NCI-H2107 treated with DMSO at 0.1 percent for 48 hours (cell line): ENCODE measurements around the gene CDHR1.
"Not testable (repeated sequence)": the region's sequence is repeated elsewhere in the genome, so short reads cannot be mapped to it uniquely, and the experiment has no call there.

Experiments used
- DNase-seq: peaks from one replicate; lab custom pipeline; 2025; ENCODE audit not compliant: unreplicated experiment; lab: John Stamatoyannopoulos, UW

The CDHR1 gene

DNA sequence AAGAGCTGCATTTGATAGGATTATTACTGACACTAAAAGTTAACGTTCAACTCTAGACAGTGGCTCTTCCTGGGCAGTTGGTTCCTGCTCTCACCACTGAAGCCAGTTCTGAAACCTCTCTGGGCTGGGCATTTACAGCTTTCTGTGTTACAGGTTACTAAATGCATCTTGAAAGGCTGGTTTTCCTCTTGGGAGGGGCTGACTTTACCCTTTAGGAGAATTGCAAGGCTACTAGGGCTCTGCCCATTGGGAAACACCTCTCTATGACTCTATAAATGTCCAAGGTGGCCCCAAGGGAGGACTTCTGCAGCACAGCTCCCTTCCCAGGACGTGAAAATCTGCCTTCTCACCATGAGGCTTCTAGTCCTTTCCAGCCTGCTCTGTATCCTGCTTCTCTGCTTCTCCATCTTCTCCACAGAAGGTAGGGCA, 20.8 kb upstream of the CDHR1 start, which contains the start of gene GPR15LG:
TSS of gene GPR15LG (plus strand) at position 301 of the 429 bp plus-strand sequence. CDS start at position 352, 51 bp downstream.
- no peak for DNase-seq

DNA sequence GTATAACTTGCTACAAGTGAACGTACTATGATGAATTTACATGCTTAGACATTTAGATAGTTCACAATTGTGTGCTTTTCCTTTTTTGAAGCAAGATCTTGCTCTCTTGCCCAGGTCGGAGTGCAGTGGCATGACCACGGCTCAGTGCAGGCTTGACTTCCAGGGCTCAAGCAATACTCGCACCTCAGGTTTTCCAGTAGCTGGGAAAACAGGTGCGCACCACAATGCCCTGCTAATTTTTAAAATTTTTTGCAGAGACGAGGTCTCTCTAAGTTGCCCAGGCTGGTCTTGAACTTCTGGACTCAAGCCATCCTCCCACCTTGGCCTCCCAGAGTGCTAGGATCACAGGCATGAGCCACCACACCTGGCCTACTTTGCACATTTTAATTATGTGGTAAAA, 18.9 kb upstream of the CDHR1 start:
- no peak for DNase-seq

DNA sequence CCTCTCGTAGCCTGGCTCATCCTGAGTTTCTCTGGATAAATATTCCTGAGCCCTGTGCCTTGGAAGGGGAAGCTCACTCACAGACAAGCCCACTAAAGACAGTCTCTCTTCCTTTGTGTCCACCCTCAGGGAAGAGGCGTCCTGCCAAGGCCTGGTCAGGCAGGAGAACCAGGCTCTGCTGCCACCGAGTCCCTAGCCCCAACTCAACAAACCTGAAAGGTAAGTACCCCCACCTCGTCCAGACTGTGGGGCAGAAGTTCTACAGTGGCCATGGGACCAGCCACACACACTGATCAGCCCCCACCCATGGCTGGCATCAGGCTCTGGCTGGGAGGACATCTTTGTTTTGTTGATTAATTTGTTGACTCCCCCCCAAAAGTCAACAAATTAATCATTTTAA, 18.0 kb upstream of the CDHR1 start:
- no peak for DNase-seq

DNA sequence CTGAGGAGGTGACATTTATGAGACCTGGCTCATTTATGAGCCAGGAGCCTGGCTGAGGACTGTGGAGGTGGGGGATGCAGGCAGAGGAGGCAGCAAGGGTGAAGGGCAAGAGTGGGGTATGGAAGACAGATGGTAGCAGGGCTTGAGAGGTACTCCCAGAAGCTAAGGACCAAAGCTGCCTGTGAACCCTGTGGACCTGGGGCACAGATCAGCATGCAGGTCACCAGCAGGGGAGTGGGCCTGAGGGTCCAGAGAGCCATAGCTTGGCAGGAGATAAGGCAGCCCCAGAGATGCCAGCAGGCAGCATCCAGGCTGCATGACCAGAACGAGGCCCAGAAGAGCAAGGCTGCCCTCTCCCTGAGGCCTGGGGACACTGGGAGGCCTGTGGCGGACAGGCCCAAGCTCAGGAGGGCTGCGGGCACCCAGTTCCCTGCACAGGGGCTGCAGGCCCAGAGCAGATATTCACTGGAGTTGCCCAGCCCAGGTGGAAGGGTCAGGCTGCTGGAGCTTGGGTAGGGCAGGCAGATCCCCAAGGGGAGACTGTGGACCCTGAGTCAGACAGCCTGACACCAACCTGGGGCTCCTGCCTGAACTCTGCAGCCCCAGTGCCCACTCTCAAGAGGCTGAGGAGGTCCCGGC, 17.4 kb upstream of the CDHR1 start:
- no peak for DNase-seq

DNA sequence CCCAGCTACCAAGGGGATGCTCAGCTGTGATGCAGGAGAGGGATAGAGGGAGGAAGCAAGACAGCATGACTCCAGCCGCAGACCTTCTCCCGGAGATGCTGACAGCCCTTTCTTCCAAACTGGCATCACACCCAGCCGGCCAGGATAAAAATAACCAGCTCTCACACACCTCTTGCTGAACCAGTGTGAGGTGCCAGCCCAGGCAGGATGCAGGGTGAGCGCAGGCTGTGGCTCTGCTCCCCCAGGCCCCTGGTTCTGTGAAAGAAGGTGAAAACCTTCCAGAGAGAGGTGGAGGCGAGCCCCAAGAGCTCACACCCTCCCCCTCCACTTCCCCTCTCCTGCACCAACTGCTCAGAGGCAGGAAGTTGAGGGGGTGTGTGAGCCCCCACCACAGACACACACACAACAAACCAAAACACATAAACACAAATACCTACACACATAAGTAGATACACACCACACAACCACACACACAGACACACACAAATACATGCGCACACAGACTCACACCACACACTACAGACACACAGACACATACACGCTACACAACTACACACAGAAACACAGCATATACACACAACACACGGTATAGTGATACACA, 16.7 kb upstream of the CDHR1 start:
- no peak for DNase-seq

DNA sequence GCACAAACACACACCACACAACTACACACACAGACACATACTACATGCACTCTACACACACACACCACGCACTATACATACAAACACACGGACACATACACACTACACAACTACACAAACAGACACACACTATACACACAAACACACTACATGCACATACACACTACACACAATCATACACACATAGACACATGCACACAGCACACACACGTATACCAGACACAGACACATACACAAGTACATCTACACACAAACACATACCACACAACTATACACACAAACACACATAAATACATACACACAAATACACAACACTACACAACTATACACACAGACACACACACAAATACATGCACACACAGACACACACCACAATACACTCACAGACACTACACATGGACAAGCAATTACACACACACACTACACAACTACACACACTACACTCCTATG, 16.2 kb upstream of the CDHR1 start:
- DNase-seq, result no peak

DNA sequence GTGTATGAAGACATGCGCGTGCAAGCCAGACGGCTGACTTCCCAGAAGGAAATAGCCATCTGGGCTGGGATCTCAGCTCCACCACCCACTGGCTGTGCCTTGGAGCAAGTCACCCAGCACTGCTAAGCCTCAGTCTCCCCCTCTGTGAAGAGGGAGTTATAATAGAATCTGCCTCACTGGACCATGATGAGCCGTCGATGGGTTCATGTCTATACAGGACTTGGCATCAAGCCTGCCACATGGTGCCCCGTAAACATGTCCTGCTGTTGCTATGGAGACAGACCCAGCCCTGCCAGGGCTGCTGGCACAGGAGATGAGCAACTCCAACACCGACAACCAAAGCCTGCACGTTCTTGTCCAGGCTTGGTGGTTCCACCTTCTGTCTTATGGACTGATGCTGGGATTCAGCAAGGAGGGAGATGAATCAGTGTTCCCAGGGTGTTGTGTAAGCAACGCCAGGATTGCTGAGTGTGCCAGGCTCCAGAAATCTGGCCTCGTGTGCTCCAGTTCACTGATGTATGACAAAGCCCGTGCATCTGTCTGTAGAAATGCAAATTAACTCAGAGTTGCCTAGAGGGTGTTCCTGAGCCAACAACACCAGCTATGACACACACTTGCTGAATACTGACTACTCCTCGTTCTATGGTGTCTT, 15.2 kb upstream of the CDHR1 start:
- no peak for DNase-seq

DNA sequence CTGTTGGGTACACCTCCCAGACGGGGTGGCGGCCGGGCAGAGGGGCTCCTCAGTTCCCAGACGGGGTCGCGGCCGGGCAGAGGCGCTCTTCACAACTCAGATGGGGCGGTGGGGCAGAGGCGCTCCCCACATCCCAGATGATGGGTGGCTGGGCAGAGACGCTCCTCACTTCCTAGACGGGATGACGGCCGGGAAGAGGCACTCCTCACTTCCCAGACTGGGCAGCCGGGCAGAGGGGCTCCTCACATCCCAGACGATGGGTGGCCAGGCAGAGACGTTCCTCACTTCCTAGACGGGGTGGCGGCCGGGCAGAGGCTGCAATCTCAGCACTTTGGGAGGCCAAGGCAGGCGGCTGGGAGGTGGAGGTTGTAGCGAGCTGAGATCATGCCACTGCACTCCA, 14.0 kb upstream of the CDHR1 start:
- DNase-seq, result not testable (repeated sequence)

DNA sequence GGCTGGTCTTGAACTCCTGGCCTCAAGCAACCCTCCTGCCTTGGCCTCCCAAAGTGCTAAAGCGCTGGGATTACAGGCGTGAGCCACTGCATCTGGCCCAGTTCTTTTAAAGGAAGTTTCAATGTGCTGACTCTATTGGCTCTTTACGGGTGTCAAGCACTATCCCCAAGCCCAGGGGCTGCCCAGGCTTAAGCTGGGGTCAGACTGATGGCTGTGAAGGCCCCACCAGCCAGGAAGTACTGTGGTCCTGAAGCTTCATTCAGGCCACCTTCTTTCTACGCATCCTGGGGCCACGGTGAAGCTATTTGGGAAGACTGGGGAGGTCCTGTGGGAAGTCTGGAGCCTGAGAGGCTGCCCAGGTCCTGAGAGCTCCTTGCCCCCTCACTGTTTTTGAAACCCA, 12.7 kb upstream of the CDHR1 start:
- DNase-seq, result no peak

DNA sequence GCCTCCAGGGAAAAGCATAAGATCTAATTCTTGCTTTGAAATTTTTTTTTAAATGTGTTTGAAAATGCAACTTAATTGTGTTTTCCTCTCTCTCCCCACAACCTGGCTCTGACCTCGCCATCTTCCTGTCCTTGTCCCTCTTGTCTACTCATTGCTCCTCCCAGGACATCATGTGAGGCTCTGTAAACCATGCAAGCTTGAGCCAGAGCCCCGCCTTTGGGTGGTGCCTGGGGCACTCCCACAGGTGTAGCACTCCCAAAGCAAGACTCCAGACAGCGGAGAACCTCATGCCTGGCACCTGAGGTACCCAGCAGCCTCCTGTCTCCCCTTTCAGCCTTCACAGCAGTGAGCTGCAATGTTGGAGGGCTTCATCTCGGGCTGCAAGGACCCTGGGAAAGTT, 9.8 kb upstream of the CDHR1 start:
- no peak for DNase-seq

DNA sequence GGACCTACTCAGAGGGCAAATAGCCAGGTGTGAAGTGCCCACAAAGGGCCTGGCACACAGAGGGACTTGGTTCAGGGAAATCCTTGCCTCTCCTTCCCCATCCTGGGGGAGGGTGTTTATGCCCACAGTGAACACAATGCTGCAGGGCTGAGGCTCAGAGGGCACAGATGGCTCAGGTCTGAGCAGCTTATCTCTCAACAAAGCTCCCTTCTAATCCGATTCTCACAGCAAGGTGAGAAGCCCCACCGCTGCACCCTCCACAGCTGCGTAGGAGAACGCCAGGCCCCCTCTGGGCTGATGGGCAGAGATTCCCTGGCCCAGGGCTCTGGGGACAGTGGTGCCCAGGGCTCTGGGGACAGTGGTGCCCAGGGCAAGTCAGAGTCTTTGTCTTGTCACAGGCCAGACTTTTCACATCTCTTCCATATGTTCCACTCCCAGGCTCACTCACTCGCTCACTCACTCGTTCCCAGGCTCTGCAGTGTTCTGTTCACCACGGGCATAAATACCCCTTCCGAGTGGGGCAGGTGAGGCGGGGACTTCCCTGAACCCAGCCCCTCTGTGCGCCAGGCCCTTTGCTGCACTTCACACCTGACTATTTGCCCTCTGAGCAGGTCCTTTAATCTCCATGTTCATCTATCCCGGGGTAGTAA, 8.7 kb upstream of the CDHR1 start:
- no peak for DNase-seq

DNA sequence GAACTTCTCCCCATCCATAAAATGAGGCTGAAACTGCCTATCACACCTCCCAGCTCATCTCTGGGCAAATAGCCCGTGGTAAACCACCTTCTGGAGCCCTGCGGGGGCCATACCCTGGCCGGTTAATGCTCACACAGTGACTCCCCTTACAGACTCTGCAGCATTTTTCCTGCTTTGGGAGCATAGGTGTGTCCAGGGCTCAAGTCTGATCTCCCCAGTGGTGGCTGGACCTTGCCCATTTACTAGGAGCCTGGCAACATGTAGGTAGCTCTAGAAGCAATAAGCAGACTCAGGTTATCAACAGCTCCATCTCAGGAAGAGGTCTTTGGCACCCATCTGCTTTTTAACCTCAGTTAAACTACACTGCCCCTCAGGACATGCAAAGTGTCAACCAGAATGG, 5.5 kb upstream of the CDHR1 start:
- no peak for DNase-seq

DNA sequence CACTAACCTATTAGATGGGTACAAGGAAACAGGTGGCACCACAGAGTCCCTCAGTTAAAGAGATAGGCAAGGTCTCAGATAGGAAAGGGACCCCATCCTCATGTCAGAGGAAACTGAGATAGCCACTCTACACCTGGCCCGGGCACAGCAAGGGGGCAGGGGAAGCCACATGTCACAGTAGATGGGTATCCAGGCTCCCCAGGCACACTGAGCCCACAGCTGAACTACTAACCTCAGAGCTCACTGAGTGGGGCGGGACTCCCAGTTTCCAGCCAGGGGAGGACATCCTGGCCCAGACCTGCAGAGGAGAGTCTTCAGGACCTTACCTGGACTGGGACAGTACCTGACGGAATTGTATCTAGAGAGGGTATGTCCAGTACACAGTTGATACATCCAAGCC, 3.7 kb upstream of the CDHR1 start:
- no peak for DNase-seq

DNA sequence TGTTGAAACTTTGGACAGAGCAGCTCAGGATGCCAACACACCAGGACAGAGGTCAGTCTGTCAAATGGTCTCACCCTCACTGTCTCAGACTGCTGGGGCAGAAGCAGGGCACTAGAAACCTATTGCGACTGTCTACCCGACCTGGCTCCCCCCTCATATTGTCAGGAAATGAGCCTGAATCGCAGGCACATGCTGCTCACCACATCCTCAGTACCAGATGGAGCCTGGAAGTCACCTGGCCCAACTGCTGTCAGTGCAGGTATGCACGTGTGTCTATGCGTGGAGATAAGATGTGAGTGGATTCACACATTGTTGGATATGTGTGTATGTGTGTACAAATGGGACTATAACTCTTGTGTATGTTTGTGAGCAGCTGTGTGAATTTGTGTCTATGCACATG, 3.2 kb upstream of the CDHR1 start:
- no peak for DNase-seq

DNA sequence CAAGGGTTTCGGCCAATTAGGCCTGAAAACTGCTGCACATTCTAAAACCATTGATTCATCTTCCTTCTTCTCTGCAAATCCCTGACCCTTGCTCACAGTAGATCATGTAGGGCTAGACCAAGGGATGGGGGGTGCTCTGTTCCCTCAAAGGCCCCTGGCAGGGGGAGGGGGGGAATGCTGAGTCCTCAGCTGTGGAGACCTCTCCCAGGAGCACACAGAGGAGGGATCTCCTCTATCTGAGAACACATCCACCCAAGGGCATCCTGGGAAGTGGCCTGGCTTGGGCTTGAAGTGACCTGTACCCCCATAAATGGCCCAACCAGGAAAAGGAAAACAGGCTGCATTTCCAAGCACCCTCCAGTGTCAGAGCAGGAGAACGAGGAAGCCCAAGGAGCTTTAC, 1.0 kb upstream of the CDHR1 start:
- DNase-seq, result no peak

DNA sequence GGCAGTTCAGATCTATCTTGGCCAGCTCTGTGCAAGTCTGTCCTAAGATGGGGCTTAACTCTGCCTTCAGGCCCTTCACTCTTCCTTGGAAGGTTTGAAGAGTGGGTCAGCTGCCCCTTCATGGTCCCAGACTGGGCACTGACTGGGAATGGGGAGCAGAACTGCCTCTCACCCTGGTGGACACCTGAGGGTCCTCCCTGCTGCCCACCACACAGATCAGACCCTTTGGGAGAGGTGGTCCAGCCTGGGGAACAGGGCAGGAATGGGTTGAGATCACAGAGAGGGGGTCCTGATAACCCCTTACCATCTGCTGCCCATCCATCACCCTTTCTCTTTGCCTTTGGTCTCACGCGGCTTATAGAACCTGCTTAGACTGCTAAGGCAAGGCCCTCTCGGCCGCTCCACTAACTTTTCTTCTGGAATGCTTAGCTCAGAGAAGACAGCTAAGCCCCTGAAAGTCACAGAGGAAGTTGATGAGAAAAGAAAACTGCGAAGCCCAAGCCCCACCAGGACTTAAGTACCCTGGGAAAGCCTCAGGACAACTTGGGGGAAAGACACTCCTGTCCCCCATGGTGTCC, 402 bp upstream of the CDHR1 start:
- DNase-seq, result no peak

DNA sequence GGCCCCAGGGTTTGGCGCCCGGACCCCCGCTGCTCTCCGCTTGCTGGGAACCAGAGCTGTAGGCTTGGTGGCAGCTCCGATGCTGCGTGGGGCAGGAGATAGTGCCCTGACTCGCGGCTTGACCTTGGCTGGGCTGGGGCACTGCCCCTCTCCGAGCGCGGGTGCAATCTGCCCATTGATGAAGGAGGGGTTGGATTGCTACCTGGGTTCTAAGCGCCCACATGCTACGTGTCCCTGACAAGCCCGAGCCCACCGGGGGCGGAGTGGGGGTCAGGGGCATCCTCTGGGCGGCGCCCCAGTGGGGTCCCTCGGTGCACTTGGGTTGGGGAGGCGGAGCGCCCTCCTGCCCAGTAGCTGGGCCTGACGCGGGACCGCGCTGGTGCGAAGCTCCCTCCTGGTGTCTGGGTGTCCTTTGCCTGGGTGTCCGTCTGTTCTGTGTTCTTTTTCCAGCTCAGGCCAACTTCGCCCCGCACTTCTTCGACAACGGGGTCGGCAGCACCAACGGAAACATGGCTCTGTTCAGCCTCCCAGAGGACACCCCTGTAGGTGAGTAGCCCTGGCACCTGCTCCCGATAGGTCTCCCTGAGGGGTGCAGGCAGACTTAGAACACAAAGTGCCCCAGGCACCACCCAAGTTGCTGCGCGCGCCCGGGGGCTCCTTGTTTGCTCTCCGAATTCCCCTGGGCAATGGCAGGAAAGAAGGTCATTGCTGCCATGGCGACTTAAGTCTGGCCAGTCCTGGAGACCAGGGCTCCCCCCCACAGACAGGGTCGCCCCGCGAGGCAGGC, 900 bp downstream of the CDHR1 start:
- no peak for DNase-seq

DNA sequence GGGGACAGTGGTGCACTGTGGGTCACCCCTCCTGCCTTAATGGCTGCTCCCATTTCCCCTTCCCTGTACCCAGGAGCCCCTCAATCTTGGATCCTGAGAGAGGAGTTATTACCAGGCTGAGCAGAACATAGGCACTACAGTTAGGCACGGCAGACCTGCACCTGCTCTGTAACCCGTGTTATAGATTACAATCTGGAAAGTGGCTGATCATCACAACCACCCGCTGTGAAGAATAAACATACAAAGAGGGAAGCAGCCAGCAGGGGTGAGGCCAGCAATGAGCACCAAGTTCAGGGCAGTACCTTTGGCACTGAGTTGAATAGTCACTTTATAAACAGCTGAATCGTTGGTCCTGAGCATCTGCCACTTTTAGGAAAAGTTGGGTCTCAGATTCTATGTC, 1.7 kb downstream of the CDHR1 start:
- DNase-seq, result peak; percentile 22

DNA sequence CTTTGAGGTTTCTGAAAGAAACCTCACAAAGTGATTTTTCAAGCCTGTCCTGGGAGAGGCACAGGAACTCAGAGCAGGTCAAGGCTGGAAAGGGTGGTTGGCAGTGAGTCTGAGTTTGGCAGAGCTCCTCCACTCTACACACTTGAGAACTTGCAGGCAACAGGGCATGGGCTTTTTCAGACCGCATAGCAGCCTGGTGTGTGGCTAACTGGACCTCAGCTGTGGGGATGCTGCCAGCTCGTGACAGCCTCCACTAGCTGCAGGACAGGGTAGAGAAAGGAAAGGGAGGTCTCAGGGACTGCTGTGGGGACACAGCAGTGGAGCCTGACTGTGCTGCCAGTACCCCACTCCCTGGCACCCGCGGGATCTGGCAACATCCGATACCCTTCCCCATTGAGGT, 2.6 kb downstream of the CDHR1 start:
- DNase-seq, result no peak

DNA sequence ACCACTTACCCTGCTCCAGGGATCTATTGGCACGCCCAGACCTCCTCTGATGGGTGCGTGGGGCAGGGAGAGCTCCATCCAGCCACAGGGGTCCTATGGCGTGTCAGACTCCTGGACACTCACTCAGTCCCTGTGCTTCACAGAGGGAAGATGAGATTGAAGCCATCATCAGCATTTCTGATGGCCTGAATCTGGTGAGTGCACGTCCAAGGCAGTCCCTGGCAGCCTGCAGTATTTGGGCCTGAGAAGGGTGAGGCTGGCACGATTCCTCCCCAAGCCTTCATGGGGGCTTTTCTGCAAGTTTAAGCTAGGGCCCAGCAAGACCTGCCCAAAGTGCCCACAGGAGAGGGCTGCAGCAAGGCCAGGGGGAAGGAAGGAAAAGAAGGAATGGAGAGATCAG, 3.3 kb downstream of the CDHR1 start:
- DNase-seq, result no peak
